Stomach smooth muscle (tissue), 2 donors: Measurements from ENCODE around the gene SELENOO.

Experiments used
- H3K27ac ChIP-seq: one replicate; pipeline ENCODE4 v1.7.0; 2013; ENCODE audit warnings: mild to moderate bottlenecking, low read length, inconsistent platforms
- H3K27me3 ChIP-seq, 2 donors: one replicate each; pipeline ENCODE4 v1.7.0; 2013; ENCODE audit warnings: low read length in 2 of 2; ENCODE audit not compliant: insufficient read depth in 2 of 2, control insufficient read depth in 1 of 2
- H3K36me3 ChIP-seq, 2 donors: one replicate each; pipeline ENCODE4 v1.7.0; 2013; ENCODE audit warnings: low read length in 2 of 2; ENCODE audit not compliant: control insufficient read depth in 2 of 2, insufficient read depth in 2 of 2
- H3K4me1 ChIP-seq: one replicate; pipeline ENCODE4 v1.7.0; 2013; ENCODE audit warnings: low read length; ENCODE audit not compliant: control insufficient read depth, insufficient read depth
- H3K4me3 ChIP-seq, 2 donors: one replicate each; pipeline ENCODE4 v1.7.0; 2013; ENCODE audit warnings: low read length in 2 of 2
- H3K9ac ChIP-seq, 2 donors: one replicate each; pipeline ENCODE4 v1.7.0; 2013; ENCODE audit warnings: low read length in 2 of 2, mild to moderate bottlenecking in 1 of 2
- H3K9me3 ChIP-seq, 2 donors: one replicate each; pipeline ENCODE4 v1.7.0; 2013; ENCODE audit warnings: low read length in 2 of 2; ENCODE audit not compliant: control insufficient read depth in 2 of 2
- donor health status: healthy.
- donor health status: Pancreatic carcinoma.

SELENOO gene

GRCh38 chr22:50200461-50201190, at the start of gene SELENOO:
SELENOO (plus strand) TSS chr22:50201011; CDS start chr22:50201037, 26 bp downstream.
- no peaks in the 10 kb centered on the region for H3K27me3 ChIP-seq
- peak within 1 kb of the TSS; percentile 6 for H3K27ac ChIP-seq
- H3K9me3 ChIP-seq = no peaks in the 10 kb centered on the region
- peak within 1 kb of the TSS; percentile 73 to 77 for H3K4me3 ChIP-seq
- peaks cover 0 to 3% of the 10 kb centered on the region in 2 donors for H3K36me3 ChIP-seq
- peak within 1 kb of the TSS; percentile 62 to 72 for H3K9ac ChIP-seq
- peaks cover 31% of the 10 kb centered on the region for H3K4me1 ChIP-seq

GRCh38 chr22:50151571-50152537, 49.0 kb upstream of the SELENOO start:
- Histone ChIP-seq H3K4me1 (peaks cover 4% of the 10 kb centered on the region), H3K9ac (no peak overlapping the region), H3K27me3 (no peaks in the 10 kb centered on the region), H3K4me3 (no peak overlapping the region), H3K9me3 (no peaks in the 10 kb centered on the region), H3K36me3 (no peaks in the 10 kb centered on the region), H3K27ac (no peak overlapping the region)

- Histone ChIP-seq H3K27me3 (no peaks in the 10 kb centered on the region), H3K4me1 (no peaks in the 10 kb centered on the region), H3K9ac (no peak overlapping the region), H3K36me3 (no peaks in the 10 kb centered on the region), H3K9me3 (no peaks in the 10 kb centered on the region), H3K27ac (no peak overlapping the region), H3K4me3 (no peak overlapping the region)
These were observed 47.6 kb upstream of the SELENOO start for GRCh38 chr22:50153056-50153755.

- no peaks in the 10 kb centered on the region for H3K36me3 ChIP-seq
- no peak overlapping the region for H3K4me3 ChIP-seq
These were observed 47.1 kb upstream of the SELENOO start for GRCh38 chr22:50153756-50154140.

GRCh38 chr22:50157709-50158375, 43.0 kb upstream of the SELENOO start:
- Histone ChIP-seq H3K36me3 (no peaks in the 10 kb centered on the region), H3K27me3 (no peaks in the 10 kb centered on the region), H3K4me1 (no peaks in the 10 kb centered on the region), H3K9me3 (no peaks in the 10 kb centered on the region), H3K9ac (no peak overlapping the region), H3K4me3 (no peak overlapping the region), H3K27ac (no peak overlapping the region)

More at GRCh38 chr22:50153756-50154140, 47.1 kb upstream of the SELENOO start:
- Histone ChIP-seq H3K27me3 (no peaks in the 10 kb centered on the region), H3K4me1 (no peaks in the 10 kb centered on the region), H3K9me3 (no peaks in the 10 kb centered on the region), H3K9ac (no peak overlapping the region), H3K27ac (no peak overlapping the region)

- H3K4me1 ChIP-seq = no peaks in the 10 kb centered on the region
- no peaks in the 10 kb centered on the region for H3K36me3 ChIP-seq
- no peak overlapping the region for H3K27ac ChIP-seq
- H3K9ac ChIP-seq = no peak overlapping the region
- H3K9me3 ChIP-seq = no peaks in the 10 kb centered on the region
- H3K4me3 ChIP-seq = no peak overlapping the region
- H3K27me3 ChIP-seq = peaks cover 0 to 2% of the 10 kb centered on the region in 2 donors
These were observed 39.9 kb upstream of the SELENOO start for GRCh38 chr22:50160947-50161346.

- H3K27ac ChIP-seq = no peak overlapping the region
- no peaks in the 10 kb centered on the region for H3K4me1 ChIP-seq
- H3K9ac ChIP-seq = no peak overlapping the region
- no peaks in the 10 kb centered on the region for H3K36me3 ChIP-seq
- H3K27me3 ChIP-seq = peaks cover 0 to 2% of the 10 kb centered on the region in 2 donors
- no peak overlapping the region for H3K4me3 ChIP-seq
- no peaks in the 10 kb centered on the region for H3K9me3 ChIP-seq
These were observed 39.1 kb upstream of the SELENOO start for GRCh38 chr22:50161508-50162390.

GRCh38 chr22:50162391-50162956, 38.3 kb upstream of the SELENOO start:
- no peak overlapping the region for H3K9ac ChIP-seq
- H3K27me3 ChIP-seq = peaks cover 0 to 2% of the 10 kb centered on the region in 2 donors
- H3K27ac ChIP-seq = no peak overlapping the region
- no peaks in the 10 kb centered on the region for H3K36me3 ChIP-seq
- no peak overlapping the region for H3K4me3 ChIP-seq
- H3K9me3 ChIP-seq = no peaks in the 10 kb centered on the region
- no peaks in the 10 kb centered on the region for H3K4me1 ChIP-seq

GRCh38 chr22:50165436-50166123, 35.2 kb upstream of the SELENOO start:
- no peak overlapping the region for H3K4me3 ChIP-seq
- no peaks in the 10 kb centered on the region for H3K36me3 ChIP-seq
- peaks cover 4% of the 10 kb centered on the region for H3K4me1 ChIP-seq
- peaks cover 6 to 7% of the 10 kb centered on the region in 2 donors for H3K27me3 ChIP-seq
- no peak overlapping the region for H3K27ac ChIP-seq
- no peaks in the 10 kb centered on the region for H3K9me3 ChIP-seq
- H3K9ac ChIP-seq = no peak overlapping the region
